Endometrium (tissue), 2 donors: Measurements from ENCODE around the gene GNAQ.
"Not testable (repeated sequence)": the region's sequence is repeated elsewhere in the genome, so short reads cannot be mapped to it uniquely, and the experiment has no call there.

Experiments
- FAIRE-seq: peaks from 2 replicates; lab custom pipeline; 2012; peaks lifted over from hg19 to GRCh38; lab: Jason Lieb, UNC
- donor health status: control.
- donor health status: control.

Gene GNAQ

DNA sequence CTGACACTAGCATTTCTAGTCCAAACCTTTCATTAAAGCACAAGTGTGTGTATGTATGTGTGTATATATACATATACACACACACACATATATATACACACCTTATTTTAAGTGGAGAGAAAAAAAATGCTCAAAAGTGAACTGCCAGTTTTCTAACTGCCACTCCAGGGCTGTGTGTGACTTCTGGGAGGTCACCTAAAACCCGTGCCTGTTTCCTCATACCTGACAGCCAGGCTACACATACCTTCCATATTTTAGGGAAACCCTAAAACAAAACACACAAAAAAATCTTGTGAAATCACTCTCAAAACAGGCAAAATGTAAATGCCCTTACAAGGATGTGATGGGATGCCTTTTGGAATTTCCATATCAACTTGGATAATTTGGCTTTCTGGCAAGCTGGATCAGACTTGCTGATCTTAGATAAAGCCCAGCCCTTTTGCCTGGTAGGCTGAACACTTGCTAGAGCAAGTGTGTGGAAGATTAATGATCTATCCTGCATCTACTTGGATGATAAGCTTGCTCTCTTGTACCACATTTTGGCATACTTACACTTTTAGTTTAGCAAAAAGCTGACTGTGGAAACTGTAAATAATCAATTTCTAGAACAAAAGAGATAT lies 127.8 kb downstream of the GNAQ start:
- FAIRE-seq = no peak

DNA sequence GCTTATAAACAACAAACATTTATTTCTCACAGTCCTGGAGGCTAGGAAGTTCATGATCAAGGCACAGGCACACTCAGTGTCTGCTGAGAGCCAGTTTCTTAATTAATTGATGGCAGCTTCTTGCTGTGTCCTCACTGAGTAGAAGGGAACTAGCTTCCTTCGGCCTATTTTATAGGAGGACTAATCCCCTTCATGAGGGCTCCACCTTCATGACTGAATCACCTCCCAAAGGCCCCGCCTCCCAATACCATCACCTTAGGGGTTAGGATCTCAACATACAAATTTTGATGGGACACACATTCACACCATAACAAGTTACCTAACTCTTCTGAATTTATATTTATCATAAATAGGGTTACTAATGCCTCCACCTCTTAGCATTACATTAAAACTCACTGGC lies 129.8 kb downstream of the GNAQ start:
- no peak for FAIRE-seq

DNA sequence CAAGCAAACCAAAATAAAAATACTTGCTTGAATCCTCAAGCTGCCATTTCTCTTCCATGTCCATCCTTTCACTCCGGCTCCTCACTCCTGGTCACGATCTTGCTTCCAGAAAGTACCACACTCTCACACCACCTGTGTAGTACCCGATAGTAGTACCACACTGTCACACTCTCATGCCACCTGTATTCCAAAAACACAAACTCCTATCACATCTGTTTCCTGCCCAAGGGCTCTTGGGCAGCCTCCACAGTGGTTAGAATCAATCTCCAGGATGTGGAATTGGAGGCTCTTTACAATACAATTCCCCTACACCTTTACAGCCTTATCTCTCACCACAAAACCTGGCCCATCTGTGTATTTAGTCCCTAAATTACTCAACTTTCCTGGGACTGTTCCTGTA lies 130.6 kb downstream of the GNAQ start:
- FAIRE-seq = no peak

DNA sequence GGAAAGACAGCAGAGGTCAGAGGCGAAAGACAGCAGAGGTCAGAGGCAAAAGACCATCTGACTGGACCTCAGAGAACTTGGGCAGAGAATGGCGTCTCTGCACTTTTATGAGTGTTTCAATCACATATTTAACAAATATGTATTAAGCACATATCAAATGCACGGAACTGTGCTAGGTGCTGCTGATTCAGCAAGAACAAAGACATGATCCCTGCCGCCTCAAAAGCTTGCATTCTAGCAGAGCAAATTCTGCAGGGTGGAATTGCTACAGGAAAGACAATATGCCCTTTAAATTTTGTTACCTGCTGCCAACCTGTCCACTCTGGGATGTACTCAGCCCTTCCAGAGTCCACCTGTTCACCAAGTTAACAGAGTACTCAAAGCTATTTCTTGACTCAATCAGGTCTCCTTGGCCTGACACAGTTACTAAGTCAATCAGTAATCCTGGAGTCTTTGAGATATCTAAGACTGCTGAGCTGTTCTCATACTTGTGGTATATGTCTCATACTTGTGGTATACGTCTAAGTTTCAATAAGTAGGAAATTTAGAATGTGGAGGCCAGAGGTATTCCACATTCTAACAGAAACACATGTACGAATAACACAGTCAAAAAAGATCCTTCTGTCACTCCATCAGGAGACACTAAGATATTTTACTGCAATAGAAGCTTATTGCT lies 131.8 kb downstream of the GNAQ start:
- FAIRE-seq = no peak

DNA sequence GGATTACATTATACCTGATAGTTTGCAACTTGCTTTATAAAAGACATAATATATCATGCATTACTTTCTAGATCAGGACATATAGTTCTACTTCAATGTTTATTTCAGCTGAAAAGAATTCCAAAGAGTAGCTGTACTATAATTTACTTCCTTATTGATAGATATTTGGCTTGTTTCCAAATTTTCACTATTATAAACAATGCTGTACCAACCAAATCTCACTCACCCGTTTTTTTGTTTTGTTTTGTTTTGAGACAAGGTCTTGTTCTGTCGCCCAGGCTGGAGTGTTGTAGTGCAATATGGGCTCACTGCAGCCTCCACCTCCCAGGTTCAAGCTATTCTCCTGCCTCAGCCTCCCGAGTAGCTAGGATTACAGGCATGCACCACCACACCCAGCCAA lies 132.7 kb downstream of the GNAQ start:
- no peak for FAIRE-seq

DNA sequence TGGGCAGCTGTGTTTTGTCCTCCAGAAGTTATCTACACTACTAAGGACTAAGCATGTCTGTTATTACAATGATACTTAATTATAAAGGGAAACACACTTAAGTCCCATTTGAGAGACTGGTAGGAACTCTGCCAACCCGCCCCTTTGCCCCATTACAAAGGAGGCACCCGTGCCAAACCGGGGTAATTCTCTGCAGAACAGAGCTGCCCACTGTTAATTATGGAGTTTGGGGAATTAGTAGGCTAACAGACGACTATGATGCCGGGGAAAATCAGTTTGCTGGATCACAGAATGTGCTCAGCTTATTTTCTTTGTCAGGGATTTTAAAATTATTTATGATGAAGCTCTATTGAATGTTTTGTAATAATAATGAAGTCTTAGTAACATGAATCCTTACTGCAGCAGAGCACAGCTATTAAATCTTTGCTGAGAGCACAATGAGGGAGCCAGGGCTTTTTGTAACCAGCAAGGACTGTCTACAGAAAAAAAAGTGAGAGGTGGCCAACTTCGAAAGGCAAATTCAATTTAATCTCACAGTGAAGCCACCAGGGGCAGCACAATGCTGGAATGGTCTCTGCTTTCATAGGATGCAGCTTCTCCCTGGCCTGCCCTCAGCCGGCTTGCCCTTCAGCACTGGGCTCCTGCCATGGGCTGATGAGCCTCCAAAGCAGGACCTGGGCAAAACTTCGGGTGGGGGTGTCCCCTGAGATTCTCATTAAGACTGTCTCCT lies 134.5 kb downstream of the GNAQ start:
- no peak for FAIRE-seq

DNA sequence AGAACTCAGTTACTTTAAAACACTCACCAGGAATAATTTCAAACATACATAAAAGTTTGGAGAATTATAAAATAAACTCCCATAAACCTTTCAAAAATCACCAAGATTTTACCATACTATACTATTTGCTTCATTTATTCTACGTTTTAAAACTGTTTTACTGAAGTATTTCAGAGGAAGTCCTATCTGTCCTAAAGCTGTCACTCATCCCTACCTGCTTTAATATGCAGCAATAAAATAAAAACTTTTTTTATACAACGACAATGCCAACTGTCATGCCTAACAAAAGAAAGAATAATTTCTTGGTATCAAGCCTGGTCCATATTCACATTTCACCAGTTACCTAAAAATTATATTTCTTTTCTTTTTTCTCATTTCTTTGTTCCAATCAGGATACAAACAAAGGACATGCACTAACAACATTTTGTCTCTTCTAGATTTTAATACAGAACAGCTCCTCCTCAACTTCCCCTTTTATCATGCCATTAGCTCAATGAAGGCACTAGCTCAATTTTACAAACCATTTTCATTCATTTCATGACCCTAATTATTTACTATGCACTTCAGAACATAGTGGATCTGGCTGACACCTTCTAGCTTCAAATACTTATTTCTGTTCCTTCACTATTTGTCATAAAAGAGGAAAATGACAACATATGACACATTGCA lies 135.2 kb downstream of the GNAQ start:
- FAIRE-seq = no peak

DNA sequence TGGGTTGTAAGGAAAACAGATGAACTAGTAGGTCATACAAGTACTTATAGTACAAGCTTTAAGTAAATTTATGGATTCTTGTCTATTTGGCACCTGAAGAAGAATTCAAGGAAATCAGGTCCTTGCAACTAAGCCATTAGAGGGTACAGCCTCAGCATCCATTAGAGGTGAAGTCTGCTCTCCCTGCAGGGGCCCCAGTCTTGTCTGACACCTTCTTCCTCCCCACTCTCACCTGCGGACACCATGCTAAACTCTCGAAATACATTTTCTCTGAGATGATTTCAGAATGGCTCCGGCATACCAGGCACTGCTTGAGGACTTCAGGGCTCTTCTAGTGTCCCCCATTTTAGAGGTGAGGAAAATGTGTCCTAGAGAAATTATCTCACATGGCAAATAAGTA lies 137.9 kb downstream of the GNAQ start:
- no peak for FAIRE-seq

DNA sequence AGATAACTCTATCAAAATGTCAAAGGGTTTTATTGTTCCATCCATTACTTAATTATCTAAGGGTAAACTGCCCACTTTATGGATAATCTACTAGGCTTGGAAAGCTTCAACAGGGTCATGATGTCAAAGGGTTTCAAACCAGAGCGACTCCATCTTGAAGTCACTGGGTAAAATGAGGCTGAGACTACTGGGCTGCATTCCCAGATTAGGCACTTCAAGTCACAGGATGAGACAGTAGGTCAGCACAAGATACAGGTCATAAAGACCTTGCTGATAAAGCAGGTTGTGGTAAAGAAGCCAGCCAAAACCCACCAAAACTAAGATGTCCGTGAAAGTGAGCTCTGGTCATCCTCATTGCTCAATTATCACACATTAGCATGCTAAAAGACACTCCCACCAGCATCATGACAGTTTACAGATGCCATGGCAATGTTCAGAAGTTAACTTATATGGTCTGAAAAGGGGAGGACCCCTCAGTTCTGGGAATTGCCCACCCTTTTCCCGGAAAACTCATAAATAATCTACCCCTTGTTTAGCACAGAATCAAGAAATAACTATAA lies 138.6 kb downstream of the GNAQ start:
- no peak for FAIRE-seq

DNA sequence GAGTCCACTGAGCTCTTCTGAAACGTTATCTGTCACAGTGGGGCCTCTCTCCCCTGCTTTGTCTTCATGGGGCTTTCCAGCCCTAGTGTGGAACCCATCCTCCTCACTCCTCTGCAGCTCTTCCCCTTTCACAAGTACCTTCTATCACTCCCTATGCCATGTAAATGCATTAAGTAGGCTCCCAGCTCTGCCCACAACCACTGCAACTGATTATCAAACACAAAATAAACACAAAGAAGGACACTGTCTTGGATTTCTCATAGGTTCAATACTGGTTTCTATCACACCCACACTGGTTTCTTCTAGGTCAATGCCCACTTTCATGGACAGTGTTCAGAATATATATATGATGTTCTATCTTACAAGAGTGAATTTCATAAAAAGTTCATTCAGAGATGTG lies 139.4 kb downstream of the GNAQ start:
- FAIRE-seq = no peak

DNA sequence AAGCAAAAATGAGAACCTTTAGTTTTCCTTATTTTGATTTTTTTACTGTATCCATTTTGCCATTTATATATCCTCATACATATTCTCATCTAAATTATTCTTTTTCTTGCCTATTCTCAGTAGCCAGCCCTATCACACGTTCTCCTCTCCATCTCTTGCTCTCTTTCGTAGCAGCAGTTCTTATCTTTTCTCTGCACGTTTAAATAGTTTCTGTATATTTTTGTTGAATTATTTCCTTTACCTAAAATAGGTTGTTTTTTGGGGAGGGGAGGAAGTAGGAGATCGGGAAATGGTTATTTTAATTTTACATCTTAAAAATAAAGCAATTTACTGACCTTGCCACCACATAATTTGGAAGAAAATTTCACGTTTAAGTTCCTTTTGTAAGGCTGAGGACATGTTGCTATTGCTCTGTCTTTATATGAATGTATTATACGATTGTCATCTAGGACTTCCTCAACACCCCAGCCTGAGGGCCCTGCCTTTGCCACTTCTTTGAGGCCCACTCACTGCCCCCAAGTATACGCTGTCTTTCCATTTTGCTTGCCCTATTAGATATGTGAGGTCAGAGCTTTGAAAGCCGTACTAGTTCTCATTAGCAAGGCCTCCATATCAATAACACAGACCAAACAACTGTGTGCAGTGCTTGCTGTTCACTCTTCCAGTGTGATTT lies 140.3 kb downstream of the GNAQ start:
- no peak for FAIRE-seq

DNA sequence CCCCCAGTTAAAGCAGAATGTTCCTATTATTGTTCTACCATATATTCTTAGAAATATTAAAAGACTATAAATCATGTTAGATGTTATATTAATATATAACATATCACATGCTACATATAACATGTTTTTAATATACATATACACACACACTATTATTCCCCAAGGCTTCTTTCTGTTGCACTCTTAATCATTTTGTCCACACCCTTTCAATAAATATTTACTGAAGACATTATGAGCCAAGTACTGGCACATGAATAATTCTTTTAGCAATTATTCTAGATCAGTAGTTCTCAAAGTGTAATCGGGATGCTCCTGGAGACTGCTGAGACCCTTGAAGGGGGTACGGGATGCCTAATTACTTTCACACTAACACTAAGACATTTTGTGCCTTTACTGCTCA lies 143.9 kb downstream of the GNAQ start:
- no peak for FAIRE-seq

DNA sequence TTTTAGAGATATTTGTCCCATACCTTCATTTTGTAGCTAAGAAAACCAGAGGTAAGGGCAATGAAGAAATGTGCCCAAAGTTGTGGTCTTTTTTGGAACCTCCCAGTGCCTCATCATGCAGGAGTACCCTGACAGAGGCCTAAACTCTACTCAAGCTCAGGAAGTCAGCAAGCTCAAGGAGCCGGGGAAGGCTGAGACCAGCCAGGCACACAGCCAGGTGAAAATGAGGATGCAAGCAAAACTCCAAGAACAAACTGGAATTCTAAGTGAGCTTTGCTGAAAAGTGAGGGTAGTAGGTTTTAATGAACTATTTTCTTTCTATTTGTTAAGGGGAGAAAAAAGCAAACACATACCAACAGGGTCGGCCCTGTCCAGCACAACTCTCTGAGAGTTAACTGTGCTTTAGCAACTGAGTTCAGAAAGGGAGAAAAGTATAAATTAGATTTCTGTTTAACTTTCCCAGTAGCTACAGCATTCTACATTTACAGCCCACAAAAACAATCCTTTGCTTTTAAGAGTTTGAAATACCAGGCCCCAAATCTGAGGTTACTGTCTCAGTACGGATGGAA lies 146.4 kb downstream of the GNAQ start:
- FAIRE-seq = no peak

DNA sequence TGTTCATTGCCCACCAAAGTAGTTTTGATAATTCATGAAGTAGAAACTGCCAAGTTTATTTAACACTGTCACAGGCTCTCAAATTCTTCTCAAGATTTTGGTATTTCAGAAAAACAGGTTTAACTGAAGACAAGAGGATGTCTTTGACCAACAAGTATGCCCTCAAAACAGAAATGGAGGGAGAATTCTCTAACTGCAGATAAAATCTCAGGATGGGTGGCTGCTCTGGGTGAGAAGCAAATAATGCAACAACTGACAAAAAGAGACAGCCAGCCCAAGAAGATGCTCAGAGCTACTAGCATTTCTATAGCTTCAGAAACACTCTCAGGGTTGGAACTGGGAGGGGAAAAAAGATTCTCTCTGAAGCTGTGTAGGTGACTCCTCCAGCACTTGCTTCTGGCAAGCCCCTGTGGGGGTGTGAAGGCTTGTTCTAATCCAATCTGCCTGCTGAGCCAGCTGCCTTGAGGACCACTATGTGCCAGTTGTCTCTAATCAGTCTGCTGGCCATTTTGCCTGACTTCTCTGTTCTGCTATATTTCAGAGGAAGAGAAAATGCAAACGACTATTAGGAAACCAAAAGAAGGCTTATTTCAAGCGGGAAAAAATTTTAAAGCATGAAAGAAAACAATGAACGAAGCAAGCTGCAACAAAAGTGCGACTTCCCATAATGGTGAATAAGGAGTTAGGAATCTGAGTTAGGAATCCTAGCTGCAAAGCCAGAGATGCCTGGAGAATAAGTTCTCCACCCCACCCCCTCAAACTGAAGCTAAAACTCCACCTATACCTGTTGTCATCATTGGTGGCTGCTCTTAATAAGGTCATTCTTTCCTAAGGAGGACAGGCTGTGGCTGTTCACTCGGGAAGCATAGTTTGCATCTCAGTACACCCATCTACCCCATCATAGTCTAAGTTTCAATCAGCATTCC lies 147.5 kb downstream of the GNAQ start:
- no peak for FAIRE-seq

DNA sequence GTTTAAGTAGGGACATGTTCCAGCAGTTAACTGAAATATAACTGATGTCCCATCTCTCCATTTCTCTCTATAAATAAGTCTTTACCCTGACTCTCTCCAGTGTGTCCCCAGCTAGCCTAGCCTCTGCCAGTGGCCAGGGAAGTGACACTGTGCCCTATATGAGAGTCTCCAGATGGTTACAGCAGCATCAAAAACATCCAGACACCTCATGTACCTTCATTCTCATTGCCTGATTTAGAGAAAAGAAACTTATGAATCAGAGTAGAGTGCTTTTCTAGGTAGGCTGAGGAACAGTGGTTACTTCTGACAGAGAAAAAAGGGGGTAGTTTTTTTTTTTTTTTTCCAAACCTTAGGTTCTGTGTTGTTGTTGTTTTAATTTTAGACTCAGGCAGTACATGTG lies 148.5 kb downstream of the GNAQ start:
- FAIRE-seq = no peak

DNA sequence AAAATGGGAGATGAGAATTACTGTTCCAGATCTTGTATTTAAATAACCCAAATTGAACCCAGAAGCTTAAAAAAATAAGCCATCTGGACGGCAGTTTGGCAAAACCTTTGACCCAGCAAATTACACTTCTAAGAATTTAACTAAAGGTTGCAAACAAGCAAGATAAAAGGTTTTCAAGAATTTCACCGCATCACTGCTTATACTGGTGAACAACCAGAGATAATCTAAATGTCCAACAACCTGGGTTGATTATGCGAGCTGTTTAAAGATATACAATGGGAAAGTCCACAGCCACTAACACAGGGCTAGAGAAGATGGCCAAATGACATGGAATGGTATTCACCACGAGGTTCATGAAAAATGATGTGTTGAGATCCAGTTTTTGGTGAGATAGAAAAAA lies 149.3 kb downstream of the GNAQ start:
- no peak for FAIRE-seq

DNA sequence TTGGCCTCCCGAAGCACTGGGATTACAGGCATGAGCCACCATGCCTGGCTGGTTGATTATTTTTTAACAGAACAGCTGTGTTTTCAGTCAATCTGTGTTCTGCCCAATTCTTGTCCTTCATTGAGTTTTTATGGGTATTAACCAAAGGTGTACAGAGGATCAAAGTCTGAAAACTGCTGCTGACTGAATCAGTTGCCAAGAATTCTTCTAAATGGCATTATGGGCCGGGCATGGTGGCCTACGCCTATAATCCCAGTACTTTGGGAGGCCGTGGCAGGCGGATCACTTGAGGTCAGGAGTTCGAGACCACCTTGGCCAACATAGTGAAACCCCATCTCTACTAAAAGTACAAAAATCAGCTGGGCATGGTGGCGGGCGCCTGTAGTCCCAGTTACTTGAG lies 150.0 kb downstream of the GNAQ start:
- FAIRE-seq = not testable (repeated sequence)

DNA sequence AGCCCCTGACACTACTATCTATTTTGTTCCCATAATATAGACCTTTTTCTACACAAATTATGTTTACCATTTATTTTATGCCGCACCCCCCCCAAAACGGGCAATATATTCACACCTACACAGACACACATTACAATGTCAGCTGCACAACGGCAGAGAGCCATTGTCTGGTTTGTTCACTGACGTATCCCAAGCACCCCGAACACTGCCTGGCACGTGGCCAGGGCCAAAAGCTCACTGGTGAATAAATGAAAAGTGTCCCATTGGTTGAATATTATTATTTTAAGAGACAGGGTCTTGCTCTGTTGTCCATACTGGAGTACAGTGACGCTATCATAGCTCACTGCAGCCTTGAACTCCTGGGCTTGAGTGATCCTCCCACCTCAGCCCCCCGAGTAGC lies 150.5 kb downstream of the GNAQ start:
- FAIRE-seq = no peak

DNA sequence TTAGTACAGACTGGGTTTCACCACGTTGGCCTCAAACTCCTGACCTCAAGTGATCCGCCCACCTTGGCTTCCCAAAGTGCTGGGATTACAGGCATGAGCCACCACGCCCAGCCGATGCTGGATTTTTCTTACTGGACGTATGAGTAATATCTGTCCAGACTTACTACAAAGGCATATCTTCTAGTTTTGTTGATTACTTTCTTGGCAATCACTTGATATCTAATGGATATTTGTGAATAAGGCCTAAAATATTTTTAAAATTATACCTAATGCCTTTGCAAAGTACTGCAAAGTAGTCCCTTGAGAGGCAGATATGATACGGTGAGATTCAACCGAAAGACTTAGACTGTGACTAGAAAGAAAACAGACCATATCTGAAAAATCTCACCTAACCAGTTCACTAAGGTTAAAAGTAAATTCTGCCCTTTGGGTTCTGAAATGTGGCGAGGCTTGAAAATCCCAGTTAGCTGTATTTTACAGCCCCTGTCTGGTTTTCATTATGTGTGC lies 152.1 kb downstream of the GNAQ start:
- no peak for FAIRE-seq

DNA sequence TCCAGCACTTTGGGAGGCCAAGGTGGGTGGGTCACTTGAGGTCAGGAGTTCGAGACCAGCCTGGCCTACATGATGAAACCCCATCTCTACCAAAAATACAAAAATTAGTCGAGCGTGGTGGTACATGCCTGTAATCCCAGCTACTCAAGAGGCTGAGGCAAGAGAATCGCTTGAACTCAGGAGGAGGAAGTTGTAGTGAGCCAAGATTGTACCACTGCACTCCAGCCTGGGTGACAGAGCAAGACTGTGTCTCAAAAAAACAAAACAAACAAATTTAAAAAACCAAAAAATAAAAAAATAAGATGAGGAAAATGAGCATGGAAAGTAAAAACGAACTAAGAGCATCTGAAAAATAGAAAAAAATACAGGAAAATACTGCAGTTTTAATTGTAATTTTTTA lies 152.8 kb downstream of the GNAQ start:
- not testable (repeated sequence) for FAIRE-seq

DNA sequence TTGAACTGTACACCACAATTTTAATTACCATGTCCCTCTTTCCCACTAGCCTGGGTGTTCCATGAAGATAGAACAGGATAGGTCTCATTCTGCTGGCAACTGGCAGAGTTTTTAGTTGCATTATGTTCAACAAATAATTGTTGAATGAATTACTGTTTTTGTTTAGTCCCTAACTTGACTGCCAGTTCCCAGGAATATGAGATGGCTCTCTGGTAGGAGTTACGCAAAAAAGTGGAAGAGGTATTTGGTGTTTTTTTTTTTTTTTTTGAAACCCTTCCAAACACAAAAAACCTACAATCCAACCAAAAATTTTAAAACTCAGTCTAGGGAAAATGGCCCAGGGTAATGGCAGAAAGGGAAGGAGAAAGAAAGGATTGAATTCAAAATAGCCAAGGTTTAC lies 153.6 kb downstream of the GNAQ start:
- FAIRE-seq = no peak
